Lung (tissue), 12 donors: ENCODE results near the gene MAGT1. TPM values are rescaled to one million over a fixed set of nuclear protein-coding genes. Genes with fewer than 3 reads are reported as not detected.
"Not testable (repeated sequence)": the region's sequence is repeated elsewhere in the genome, so short reads cannot be mapped to it uniquely, and the experiment has no call there.

ENCODE experiments used
- ATAC-seq: fragments of 200-7000 bp; cut with Tn5 transposase; one replicate; pipeline ENCODE4 v1.9.1; 2020; ENCODE audit warnings: moderate number of reproducible peaks; ENCODE audit not compliant: insufficient read depth, low FRiP score
- DNase-seq, 3 donors: peaks; one replicate each; pipeline ENCODE4 v3.0.0-alpha.2; 2013 to 2017
- H3K27ac ChIP-seq, 2 donors: one replicate each; pipeline ENCODE4 v1.5.1; 2013; ENCODE audit warnings: mild to moderate bottlenecking in 2 of 2, moderate library complexity in 2 of 2, control low read depth in 1 of 2, inconsistent platforms in 1 of 2, low read depth in 1 of 2, low read length in 1 of 2
- H3K27me3 ChIP-seq, 3 donors: one replicate each; pipeline ENCODE4 v1.5.1; 2013; ENCODE audit warnings: low read length in 2 of 3; ENCODE audit not compliant: control insufficient read depth in 3 of 3, insufficient read depth in 3 of 3
- H3K36me3 ChIP-seq, 4 donors: one replicate each; pipeline ENCODE4 v1.5.1; 2013; ENCODE audit warnings: low read length in 4 of 4, mild to moderate bottlenecking in 1 of 4, moderate library complexity in 1 of 4; ENCODE audit not compliant: control insufficient read depth in 4 of 4, insufficient read depth in 4 of 4
- H3K4me1 ChIP-seq, 5 donors: one replicate each; pipeline ENCODE4 v1.5.1; 2013; ENCODE audit warnings: low read length in 5 of 5, mild to moderate bottlenecking in 2 of 5, moderate library complexity in 1 of 5; ENCODE audit not compliant: control insufficient read depth in 5 of 5, insufficient read depth in 5 of 5
- H3K4me3 ChIP-seq: one replicate; pipeline ENCODE4 v1.5.1; 2013; ENCODE audit warnings: mild to moderate bottlenecking, control low read depth, moderate library complexity
- H3K9ac ChIP-seq, 2 donors: one replicate each; pipeline ENCODE4 v1.5.1; 2013; ENCODE audit warnings: low read length in 2 of 2, control low read depth in 1 of 2; ENCODE audit not compliant: insufficient read depth in 1 of 2
- H3K9me3 ChIP-seq, 4 donors: one replicate each; pipeline ENCODE4 v1.5.1; 2013; ENCODE audit warnings: low read length in 3 of 4, mild to moderate bottlenecking in 1 of 4, moderate library complexity in 1 of 4; ENCODE audit not compliant: control insufficient read depth in 4 of 4, insufficient read depth in 3 of 4
- WGBS, 2 donors: extraction: QIAGEN DNeasy Blood & Tissue Kit; methylation state at CpG; one replicate each; pipeline ENCODE4 v1.1.7; 2013; 5-methylcytosine and 5-hydroxymethylcytosine counted together
- polyA plus RNA-seq, 2 donors: library from polyadenylated mRNA; stranded (reverse); fragments of 200-250 nt; gene quantifications; one replicate each; pipeline ENCODE4 v1.2.1, GENCODE V29; 2013
- total RNA-seq, 2 donors: library from RNA; depleted of rRNA in 1 of 2; stranded (reverse); fragments of >200 nt in 1 of 2; gene quantifications; one replicate each; pipeline ENCODE4 v1.2.1, GENCODE V29; 2014 to 2021
- TF ChIP-seq, protein P1 (sequence below): IDR thresholded peaks from 2 replicates; pipeline ENCODE4 v1.5.1; 2012; ENCODE audit warnings: mild to moderate bottlenecking; ENCODE audit errors: control extremely low read depth, extremely low read depth
- donor health status: control.
- donor health status: control.
- donor health status: Bipolar disorder and iron deficiency.
- donor health status: healthy.
- donor health status: DM: yes; HTN: yes; CAD: no.

Gene MAGT1
- total and polyA plus RNA-seq, 4 donors: 15.3 to 80.0 (median 57.3) TPM

DNA sequence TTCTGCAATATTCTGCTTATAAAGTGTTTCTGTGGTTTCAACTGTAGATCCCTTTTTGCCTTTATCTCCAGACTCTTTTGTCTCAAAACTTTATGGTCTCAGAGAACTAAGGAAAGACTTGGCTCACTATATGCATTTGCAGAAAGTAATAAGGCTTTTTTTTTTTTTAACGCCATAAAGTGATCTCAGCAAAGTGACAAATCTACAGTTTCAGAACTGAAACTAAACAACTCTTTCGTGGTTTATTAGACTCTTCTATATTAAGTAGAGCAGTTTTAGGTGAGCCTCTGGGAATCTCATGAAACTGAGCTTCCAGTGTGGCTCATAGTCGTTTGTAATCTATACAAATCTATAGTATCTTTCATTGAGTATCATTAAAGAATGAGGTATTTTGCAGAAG, 30.5 kb upstream of the MAGT1 start:
- H3K9me3 ChIP-seq: no peaks in the 10 kb centered on the region
- ATAC-seq: no peak
- WGBS, 2 donors: 19 to 24% methylated on average over 3 of the region's 3 CpGs
- H3K4me1 ChIP-seq: no peaks in the 10 kb centered on the region
- H3K27me3 ChIP-seq: no peaks in the 10 kb centered on the region
- no peak overlapping the region for H3K27ac ChIP-seq
- TF ChIP-seq, protein P1, sequence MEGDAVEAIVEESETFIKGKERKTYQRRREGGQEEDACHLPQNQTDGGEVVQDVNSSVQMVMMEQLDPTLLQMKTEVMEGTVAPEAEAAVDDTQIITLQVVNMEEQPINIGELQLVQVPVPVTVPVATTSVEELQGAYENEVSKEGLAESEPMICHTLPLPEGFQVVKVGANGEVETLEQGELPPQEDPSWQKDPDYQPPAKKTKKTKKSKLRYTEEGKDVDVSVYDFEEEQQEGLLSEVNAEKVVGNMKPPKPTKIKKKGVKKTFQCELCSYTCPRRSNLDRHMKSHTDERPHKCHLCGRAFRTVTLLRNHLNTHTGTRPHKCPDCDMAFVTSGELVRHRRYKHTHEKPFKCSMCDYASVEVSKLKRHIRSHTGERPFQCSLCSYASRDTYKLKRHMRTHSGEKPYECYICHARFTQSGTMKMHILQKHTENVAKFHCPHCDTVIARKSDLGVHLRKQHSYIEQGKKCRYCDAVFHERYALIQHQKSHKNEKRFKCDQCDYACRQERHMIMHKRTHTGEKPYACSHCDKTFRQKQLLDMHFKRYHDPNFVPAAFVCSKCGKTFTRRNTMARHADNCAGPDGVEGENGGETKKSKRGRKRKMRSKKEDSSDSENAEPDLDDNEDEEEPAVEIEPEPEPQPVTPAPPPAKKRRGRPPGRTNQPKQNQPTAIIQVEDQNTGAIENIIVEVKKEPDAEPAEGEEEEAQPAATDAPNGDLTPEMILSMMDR: no peak
- no peaks in the 10 kb centered on the region for H3K36me3 ChIP-seq
- H3K9ac ChIP-seq: no peak overlapping the region
- no peak overlapping the region for H3K4me3 ChIP-seq
- no peak for DNase-seq

DNA sequence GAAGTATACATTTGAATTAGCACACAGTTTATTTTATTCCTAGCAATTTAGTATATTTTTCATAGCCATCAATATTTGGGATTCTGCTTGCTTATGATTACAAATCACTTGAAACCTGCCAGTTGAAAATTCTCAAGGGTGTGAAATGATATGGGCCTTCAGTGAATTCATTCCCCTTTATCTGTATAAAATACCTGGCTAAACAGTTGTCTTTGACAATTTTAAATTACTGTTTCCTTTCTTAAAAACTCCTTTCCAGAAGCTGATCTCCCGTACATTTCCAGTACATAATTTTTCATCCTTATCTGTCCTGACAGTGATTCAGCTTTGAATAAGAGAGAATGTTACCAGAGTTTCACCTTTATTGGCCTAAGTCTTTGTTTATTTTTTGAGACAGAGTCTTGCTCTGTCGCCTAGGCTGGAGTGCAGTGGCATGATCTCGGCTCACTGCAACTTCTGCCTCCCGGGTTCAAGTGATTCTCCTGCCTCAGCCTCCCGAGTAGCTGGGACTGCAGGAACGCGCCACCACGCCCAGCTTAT, 29.2 kb upstream of the MAGT1 start:
- no peak overlapping the region for H3K9ac ChIP-seq
- no peaks in the 10 kb centered on the region for H3K36me3 ChIP-seq
- ATAC-seq: no peak
- no peak for DNase-seq
- H3K4me1 ChIP-seq: no peaks in the 10 kb centered on the region
- TF ChIP-seq, protein P1: no peak
- no peaks in the 10 kb centered on the region for H3K27me3 ChIP-seq
- H3K4me3 ChIP-seq: no peak overlapping the region
- no peak overlapping the region for H3K27ac ChIP-seq
- WGBS, 2 donors: 82 to 90% methylated on average over 8 of the region's 8 CpGs
- no peaks in the 10 kb centered on the region for H3K9me3 ChIP-seq

DNA sequence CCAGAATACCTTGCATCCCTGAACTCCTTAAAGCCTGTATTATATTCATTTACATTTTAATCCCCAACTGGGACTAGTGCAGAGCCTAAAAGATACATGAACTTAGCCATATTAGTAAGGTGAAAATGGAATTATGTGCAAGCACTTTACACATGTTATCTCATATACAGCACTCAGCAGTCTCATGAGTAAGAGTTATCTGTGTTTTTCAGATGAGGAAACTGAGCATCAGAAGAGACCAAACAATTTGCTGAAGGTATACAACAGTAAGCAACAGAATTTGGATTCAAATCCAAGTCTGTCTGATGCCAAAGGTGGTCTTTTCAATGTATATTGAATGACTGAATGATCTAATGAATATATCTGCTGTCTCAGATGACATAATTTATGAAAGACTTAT, 27.6 kb upstream of the MAGT1 start:
- ATAC-seq: no peak
- Histone ChIP-seq H3K27ac (no peak overlapping the region), H3K27me3 (no peaks in the 10 kb centered on the region), H3K4me3 (no peak overlapping the region), H3K4me1 (peaks cover 0 to 3% (median 0%) of the 10 kb centered on the region in 5 donors), H3K9ac (no peak overlapping the region), H3K36me3 (no peaks in the 10 kb centered on the region), H3K9me3 (no peaks in the 10 kb centered on the region)
- TF ChIP-seq, protein P1: no peak
- DNase-seq: no peak

DNA sequence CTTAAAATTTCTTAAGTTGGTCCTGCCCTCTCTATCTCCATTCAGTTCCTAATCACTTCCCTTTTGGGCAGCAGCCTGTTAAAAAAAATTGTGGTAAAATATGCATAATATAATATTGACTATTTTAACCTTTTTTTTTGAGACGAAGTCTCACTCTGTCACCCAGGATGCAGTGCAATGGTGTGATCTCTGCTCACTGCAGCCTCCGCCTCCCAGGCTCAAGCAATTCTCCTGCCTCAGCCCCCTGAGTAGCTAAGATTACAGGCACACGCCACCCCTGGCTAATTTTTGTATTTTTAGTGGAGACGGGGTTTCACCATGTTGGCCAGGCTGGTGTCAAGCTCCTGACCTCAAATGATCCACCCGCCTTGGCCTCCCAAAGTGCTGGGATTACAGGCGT, 24.1 kb upstream of the MAGT1 start:
- H3K4me3 ChIP-seq, H3K4me1 ChIP-seq, ATAC-seq, H3K27me3 ChIP-seq, H3K9ac ChIP-seq, H3K36me3 ChIP-seq, H3K9me3 ChIP-seq, DNase-seq, H3K27ac ChIP-seq: not testable (repeated sequence)
- WGBS, 2 donors: 55 to 64% methylated on average over 6 of the region's 6 CpGs
